Cerebellar cortex (tissue), 1 donor: ENCODE results near the gene LRTM2.

ENCODE experiments used
- DNase-seq: peaks from one replicate; pipeline ENCODE4 v3.0.0-alpha.2; 2015; ENCODE audit warnings: low spot score

Gene LRTM2

DNA sequence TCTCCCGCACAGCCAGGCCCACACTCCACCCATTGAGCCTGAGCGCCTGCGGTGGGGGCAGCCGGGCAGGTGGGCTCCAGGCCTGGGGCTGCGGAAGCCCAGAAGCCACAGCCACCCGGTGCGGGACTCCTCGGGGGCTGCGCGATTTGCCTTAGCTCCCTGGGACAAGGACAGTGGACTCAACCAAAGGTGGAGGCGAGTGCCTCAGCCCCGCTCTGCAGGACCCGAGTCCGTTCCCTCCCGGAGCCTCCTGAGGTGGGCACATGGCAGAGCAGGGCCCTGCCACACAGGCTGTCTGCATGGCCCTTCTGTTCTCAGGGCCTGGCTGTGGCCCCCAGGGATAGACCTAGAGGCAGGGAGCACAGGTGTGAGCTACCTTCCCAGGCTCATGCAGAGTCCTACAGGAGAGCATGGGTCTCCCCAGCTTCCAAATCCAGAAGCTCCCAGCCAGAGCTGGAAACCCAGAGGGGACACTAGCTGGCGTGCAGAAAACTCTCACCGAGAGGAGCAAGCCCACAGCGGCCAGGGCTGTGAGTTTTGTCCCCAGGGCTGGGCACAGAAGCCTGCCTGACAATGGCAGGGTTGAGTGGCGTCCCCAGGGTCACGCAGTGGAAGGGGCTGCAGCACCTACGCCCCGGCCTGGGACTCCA, 22.2 kb upstream of the LRTM2 start:
- no peak for DNase-seq

DNA sequence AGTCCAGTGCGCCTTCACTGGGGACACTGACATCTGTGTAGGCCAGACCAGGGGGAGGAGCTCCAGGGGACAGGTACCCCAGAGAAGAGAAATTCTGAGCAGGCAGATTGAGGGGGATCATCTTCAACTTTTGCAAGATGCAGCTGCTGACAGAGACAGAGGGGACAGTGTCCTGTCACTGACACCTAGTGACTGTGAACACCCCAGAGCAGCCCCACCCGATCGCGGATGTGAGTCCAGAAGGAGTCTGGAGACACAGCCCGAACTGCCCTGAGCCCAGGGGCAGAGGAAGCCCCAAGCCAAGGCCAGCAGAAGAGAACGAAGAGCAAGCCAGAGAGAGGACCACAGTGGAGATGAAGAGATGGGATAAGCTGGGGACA, 21.7 kb upstream of the LRTM2 start:
- DNase-seq, result no peak

- no peak for DNase-seq
Observed at GRCh38 chr12:1799051-1799881, 21.1 kb upstream of the LRTM2 start.

GRCh38 chr12:1799882-1800400, 20.4 kb upstream of the LRTM2 start:
- DNase-seq, result no peak

GRCh38 chr12:1800401-1801302, 19.7 kb upstream of the LRTM2 start:
- no peak for DNase-seq

- DNase-seq, result no peak
Observed at GRCh38 chr12:1801303-1801975, 18.9 kb upstream of the LRTM2 start.

DNA sequence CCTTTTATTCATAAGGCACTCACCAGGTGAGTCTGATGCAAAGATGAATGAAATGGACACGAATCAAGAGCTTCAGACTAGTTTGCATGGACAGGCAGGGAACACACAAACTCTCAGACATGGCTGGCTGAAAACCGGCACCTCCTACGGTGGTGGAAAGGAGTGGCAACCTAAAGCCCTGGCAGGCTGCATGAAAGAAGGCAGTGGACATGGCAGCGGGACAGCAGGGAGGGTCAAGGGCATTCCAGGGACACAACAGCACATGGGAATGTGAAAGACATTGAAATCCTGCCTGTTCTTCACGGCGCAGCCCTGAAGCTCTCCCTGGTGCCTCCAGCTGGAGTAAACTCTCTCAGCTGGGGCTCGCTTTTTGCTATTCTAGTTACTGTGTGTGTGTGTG, 16.6 kb upstream of the LRTM2 start:
- DNase-seq, result no peak

GRCh38 chr12:1804545-1805332, 15.6 kb upstream of the LRTM2 start:
- peak; percentile 91 for DNase-seq

DNA sequence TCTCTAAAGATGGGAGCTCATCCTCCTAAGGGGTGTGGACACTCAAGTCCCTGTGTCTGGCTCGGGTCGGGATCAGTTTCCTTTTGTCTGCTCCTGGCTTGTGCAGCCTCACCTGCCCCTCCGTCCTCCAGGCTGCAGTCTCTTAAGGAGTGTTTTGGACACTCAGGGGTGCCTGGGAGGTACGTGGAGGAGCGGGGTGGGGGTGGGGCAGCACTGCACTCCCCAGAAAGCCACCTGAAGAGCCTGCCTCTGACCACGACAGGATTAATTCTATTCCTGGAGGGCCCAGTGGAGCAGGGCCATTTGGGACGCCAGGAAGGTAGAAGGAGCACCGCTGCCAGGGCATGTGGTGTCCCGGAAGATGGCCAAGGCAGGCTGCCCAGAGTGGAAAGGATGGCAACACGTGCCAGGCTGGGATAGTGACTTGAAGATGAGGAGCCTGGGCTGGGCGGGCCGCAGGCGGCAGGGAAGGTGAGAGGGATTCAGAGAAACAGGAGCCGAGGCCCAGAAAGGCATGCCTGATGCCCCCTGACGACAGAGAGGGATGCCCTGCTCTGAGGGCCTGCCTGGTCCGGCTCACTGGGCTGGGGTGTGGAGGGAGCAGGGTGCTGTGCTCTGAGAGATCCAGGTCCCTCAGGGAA, 14.8 kb upstream of the LRTM2 start:
- DNase-seq, result peak; percentile 89

- no peak for DNase-seq
Observed at GRCh38 chr12:1806301-1807086, 13.9 kb upstream of the LRTM2 start.

- DNase-seq, result no peak
Observed at GRCh38 chr12:1807087-1807860, 13.1 kb upstream of the LRTM2 start.

DNA sequence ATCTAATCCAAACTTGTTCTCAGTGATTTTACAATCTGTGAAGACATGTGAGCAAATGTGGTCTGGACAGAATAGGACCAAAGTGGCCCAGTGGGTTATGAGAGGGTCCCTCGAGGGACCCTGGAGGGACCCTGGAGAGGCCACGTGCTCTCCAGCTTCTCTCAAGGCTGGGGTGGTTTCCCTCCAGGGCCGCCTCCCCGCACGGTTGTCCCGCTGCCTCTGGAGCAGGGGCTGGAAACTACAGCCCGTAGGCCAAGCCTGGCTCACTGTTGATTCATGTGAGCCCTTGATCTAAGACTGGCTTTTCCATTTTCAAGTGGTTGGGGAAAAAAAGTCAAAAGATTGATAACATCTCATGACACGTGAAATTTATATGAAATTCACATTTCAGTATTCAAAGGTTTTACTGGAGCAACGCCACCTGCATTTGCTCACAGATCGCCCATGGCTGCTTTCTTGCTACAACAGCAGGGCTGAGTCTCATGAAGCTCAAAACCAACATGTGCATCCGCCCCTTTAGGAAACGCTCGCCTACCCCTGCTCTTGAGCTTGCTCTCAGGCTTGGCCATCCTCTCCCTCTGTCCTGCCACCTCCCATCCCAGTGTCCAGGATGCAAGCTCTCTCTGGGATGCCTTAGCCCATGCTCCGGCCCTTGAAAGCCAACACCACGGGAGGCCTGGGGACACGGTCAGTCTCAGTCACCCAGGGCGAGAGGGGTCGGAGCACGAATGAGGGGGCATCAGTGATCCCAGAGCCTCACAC, 12.1 kb upstream of the LRTM2 start:
- no peak for DNase-seq

GRCh38 chr12:1808798-1809480, 11.4 kb upstream of the LRTM2 start:
- DNase-seq, result no peak

DNA sequence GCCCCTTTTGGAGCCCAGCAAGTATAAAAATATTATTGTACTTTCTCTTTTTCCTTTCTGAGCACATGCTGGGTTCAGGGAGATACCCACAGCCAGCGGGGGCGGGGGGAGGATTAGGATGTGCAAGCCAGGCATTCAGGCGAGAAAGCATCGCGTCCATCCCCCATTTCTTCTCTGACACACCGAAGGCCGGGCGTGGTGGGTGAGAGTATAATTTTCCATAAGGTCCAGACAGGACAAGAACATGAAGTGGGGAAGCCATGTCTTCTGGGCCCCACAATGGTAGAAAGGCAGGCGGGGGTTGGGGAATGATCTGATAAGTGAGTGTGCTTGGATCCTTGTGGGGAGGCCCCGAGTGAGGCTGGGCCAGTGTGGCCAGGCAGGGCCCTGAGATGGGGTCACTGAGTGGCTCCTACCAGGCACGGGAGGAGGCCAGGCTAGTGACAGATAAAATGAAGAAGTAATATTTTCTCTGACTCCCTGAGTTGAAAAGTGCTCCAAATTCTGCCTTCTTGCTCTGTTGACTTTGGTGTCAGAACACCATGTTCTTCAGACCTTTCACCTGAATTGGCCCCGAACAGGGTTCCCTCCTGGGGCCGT, 10.7 kb upstream of the LRTM2 start:
- no peak for DNase-seq

- no peak for DNase-seq
Observed at GRCh38 chr12:1810201-1810930, 10.0 kb upstream of the LRTM2 start.

- no peak for DNase-seq
Observed at GRCh38 chr12:1810931-1811280, 9.5 kb upstream of the LRTM2 start.
